ENCODE data around the gene FCRL2. TPM values are rescaled to one million over a fixed set of nuclear protein-coding genes. Genes with fewer than 3 reads are reported as not detected.

FCRL2 gene, protein sequence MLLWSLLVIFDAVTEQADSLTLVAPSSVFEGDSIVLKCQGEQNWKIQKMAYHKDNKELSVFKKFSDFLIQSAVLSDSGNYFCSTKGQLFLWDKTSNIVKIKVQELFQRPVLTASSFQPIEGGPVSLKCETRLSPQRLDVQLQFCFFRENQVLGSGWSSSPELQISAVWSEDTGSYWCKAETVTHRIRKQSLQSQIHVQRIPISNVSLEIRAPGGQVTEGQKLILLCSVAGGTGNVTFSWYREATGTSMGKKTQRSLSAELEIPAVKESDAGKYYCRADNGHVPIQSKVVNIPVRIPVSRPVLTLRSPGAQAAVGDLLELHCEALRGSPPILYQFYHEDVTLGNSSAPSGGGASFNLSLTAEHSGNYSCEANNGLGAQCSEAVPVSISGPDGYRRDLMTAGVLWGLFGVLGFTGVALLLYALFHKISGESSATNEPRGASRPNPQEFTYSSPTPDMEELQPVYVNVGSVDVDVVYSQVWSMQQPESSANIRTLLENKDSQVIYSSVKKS
- under 1 TPM in 1 of 4 donors, not detected in 3; 0.50 TPM for total RNA-seq

DNA sequence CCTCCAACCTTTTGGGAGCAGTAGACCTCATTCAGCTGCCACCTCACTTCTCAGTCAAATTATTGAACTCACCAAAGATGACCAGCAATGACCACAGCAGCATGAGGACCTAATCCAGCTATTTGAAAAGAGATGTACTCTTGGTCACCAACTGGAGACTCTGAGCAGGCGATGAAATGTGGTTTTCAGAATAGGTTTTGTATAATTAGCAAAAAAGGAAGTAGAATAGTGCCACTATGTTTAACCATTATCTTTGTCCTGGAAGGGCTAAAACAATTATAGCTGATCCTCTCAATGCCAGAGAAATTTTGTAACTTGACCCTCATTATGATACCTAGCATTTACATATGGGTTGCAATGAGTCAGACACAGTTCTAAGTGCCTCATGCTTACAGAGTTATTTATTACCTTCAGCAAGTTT is at the start of gene FCRL2:
TSS of gene FCRL2 (minus strand) at position 162 of the 421 bp plus-strand sequence. CDS start at position 103, 59 bp downstream.
- WGBS = 83% methylated on average over 1 of the region's 1 CpG
- Histone ChIP-seq H3K9me3 (no peaks in the 10 kb centered on the region), H3K27ac (replicated peaks in 1 of 4) (no peak within 1 kb of the TSS), H3K27me3 (no peaks in the 10 kb centered on the region), H3K4me3 (no peak within 1 kb of the TSS), H3K4me1 (no peaks in the 10 kb centered on the region), H3K36me3 (no peaks in the 10 kb centered on the region)
- intact Hi-C loops (cut with DNase I) = no loop called here
- DNase-seq (ENCODE audit: extremely low spot score) = no peak
- TF ChIP-seq, protein P1, sequence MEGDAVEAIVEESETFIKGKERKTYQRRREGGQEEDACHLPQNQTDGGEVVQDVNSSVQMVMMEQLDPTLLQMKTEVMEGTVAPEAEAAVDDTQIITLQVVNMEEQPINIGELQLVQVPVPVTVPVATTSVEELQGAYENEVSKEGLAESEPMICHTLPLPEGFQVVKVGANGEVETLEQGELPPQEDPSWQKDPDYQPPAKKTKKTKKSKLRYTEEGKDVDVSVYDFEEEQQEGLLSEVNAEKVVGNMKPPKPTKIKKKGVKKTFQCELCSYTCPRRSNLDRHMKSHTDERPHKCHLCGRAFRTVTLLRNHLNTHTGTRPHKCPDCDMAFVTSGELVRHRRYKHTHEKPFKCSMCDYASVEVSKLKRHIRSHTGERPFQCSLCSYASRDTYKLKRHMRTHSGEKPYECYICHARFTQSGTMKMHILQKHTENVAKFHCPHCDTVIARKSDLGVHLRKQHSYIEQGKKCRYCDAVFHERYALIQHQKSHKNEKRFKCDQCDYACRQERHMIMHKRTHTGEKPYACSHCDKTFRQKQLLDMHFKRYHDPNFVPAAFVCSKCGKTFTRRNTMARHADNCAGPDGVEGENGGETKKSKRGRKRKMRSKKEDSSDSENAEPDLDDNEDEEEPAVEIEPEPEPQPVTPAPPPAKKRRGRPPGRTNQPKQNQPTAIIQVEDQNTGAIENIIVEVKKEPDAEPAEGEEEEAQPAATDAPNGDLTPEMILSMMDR (IDR thresholded peaks at IDR 0.05) = no peak
- TF ChIP-seq POLR2AphosphoS5 (IDR thresholded peaks at IDR 0.05) = no peak
- TF ChIP-seq POLR2A (IDR thresholded peaks at IDR 0.05; ENCODE audit: low read depth) = no peak
- TF ChIP-seq EP300 (IDR thresholded peaks at IDR 0.05) = no peak

DNA sequence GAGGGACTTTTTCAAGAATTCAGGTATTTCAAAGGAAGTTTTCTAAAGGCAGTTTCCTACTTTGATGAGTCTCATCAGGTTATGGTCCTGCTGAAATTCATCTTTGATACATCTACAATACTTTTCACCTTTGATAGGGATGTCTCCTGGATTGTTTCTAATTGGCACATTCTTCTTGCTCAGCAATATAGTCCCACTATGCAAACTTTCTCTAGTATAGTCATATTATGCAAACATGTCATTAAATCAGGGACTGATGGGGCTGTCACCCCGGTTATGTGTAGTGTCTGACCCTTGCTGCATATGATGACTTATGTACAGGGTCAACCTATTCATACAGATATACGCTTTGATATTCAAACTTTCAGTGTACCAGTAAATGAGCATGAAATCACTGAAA is 43.4 kb upstream of the FCRL2 start:
- H3K9me3 ChIP-seq = no peaks in the 10 kb centered on the region
- no peak for DNase-seq (ENCODE audit: extremely low spot score)
- WGBS = 58% methylated on average over 2 of the region's 2 CpGs

DNA sequence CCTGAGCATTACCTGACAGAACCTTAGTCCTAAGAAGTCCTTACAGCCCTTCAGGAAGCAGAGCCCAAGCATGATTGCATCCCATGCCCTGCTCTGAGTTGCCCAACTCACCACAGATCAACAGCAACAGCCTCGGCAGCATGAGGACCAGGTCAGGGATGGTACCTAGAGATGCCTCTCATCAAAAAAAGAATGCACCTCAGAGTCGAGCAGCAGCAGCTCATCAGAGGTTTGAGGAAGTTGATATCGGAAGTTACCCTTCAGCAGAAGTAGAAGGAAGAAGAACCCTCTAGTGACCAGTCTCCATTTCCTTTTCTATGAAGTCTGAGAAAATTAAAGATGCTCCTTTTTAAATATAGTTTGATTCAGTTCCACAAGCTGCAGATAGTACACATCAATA is 43.0 kb upstream of the FCRL2 start, which contains the start of gene FCRL1:
TSS of gene FCRL1 (minus strand) at position 225 of the 400 bp plus-strand sequence. CDS start at position 142, 83 bp downstream.
- intact Hi-C loops (cut with DNase I) = no loop called here
- 59% methylated on average over 3 of the region's 3 CpGs for WGBS
- TF ChIP-seq, protein P1 (IDR thresholded peaks at IDR 0.05) = no peak
- TF ChIP-seq EP300 (IDR thresholded peaks at IDR 0.05) (no peak), POLR2AphosphoS5 (IDR thresholded peaks at IDR 0.05) (no peak), POLR2A (IDR thresholded peaks at IDR 0.05; ENCODE audit: low read depth) (no peak)

More for the DNA sequence above, 43.4 kb upstream of the FCRL2 start:
- no peaks in the 10 kb centered on the region for H3K36me3 ChIP-seq
- intact Hi-C loops (cut with DNase I) = no loop called here
- H3K27me3 ChIP-seq = no peaks in the 10 kb centered on the region
- no peaks in the 10 kb centered on the region for H3K4me1 ChIP-seq
- no peak overlapping the region for H3K4me3 ChIP-seq
- H3K27ac ChIP-seq (replicated peaks in 1 of 4) = no peak overlapping the region
- TF ChIP-seq POLR2A (IDR thresholded peaks at IDR 0.05; ENCODE audit: low read depth) (no peak), EP300 (IDR thresholded peaks at IDR 0.05) (no peak), POLR2AphosphoS5 (IDR thresholded peaks at IDR 0.05) (no peak)
- TF ChIP-seq, protein P1 (IDR thresholded peaks at IDR 0.05) = no peak

DNA sequence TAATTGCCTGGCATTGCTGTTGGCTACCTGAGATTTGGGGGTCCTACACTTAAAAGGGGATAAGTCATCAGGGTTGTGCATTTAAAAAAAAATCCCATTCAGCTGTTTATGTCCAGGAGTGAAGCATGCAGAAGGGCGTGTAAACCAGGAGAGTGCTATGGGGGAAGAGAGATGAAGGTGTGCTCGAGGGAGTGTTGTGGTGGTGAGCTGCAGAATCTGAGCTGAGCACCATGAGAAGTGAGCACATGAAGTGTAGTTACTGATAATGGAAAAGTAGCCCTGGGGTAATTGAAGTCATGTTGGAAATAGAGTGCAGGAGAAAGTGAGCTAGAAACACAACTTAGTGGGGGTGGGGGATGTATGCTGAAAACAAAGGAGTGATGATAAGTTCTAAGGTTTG is 42.3 kb upstream of the FCRL2 start:
- no peak overlapping the region for H3K4me3 ChIP-seq
- H3K27ac ChIP-seq (replicated peaks in 1 of 4) = no peak overlapping the region
- no peaks in the 10 kb centered on the region for H3K9me3 ChIP-seq
- WGBS = 64% methylated on average over 2 of the region's 2 CpGs
- H3K36me3 ChIP-seq = no peaks in the 10 kb centered on the region
- intact Hi-C loops (cut with DNase I) = no loop called here
- no peak for TF ChIP-seq POLR2AphosphoS5 (IDR thresholded peaks at IDR 0.05)
- TF ChIP-seq, protein P1 (IDR thresholded peaks at IDR 0.05) = no peak
- no peak for TF ChIP-seq POLR2A (IDR thresholded peaks at IDR 0.05; ENCODE audit: low read depth)
- no peak for TF ChIP-seq EP300 (IDR thresholded peaks at IDR 0.05)
- no peaks in the 10 kb centered on the region for H3K27me3 ChIP-seq
- H3K4me1 ChIP-seq = no peaks in the 10 kb centered on the region
- DNase-seq (ENCODE audit: extremely low spot score) = no peak

More for the DNA sequence above, 43.0 kb upstream of the FCRL2 start, which contains the start of gene FCRL1:
- H3K27me3 ChIP-seq = no peaks in the 10 kb centered on the region
- no peak within 1 kb of the TSS for H3K27ac ChIP-seq (replicated peaks in 1 of 4)
- DNase-seq (ENCODE audit: extremely low spot score) = no peak
- H3K4me3 ChIP-seq = no peak within 1 kb of the TSS
- H3K4me1 ChIP-seq = no peaks in the 10 kb centered on the region
- no peaks in the 10 kb centered on the region for H3K9me3 ChIP-seq
- H3K36me3 ChIP-seq = no peaks in the 10 kb centered on the region

All from esophagus muscularis mucosa (tissue), 4 donors.